ENCODE data around the gene PLXNB3. TPM values are rescaled to one million over a fixed set of nuclear protein-coding genes. Genes with fewer than 3 reads are reported as not detected.

PLXNB3 gene
- total RNA-seq, 2 donors from 2014 or later = 16.8 to 19.1 TPM

DNA sequence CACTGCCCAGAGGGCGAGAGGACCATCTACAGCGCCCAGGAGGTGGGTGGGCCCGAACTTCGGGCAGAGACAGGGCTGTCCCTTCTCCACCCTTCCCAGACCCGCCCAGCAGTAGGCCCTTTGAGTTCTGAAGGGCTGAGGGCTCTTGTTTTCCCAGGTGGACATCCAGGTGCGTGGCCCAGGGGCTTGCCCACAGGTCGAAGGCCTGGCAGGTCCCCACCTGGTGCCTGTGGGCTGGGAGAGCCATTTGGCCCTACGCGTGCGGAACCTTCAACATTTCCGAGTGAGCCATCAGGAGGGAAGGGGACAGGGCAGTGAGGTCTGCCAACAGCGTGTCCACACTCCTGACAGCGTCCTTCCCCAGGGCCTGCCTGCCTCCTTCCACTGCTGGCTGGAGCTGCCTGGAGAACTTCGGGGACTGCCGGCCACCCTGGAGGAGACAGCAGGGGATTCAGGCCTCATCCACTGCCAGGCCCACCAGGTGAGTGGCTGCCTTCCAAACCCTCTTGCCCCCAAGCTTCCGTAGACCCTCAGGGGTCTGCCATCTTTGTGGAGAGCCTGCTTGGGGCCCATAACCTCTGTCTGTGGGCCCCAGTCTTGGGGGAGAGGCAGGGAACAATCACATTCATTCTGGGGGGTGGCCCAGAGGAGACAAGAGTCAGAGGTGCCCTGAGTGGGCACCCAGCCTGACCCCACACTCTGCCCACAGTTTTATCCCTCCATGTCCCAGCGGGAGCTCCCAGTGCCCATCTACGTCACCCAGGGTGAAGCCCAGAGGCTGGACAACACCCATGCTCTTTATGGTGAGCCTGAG lies 6.8 kb downstream of the PLXNB3 start:
- intact Hi-C loops (cut with DNase I) = no loop called here
- DNase-seq (ENCODE audit: low spot score) = no peak

DNA sequence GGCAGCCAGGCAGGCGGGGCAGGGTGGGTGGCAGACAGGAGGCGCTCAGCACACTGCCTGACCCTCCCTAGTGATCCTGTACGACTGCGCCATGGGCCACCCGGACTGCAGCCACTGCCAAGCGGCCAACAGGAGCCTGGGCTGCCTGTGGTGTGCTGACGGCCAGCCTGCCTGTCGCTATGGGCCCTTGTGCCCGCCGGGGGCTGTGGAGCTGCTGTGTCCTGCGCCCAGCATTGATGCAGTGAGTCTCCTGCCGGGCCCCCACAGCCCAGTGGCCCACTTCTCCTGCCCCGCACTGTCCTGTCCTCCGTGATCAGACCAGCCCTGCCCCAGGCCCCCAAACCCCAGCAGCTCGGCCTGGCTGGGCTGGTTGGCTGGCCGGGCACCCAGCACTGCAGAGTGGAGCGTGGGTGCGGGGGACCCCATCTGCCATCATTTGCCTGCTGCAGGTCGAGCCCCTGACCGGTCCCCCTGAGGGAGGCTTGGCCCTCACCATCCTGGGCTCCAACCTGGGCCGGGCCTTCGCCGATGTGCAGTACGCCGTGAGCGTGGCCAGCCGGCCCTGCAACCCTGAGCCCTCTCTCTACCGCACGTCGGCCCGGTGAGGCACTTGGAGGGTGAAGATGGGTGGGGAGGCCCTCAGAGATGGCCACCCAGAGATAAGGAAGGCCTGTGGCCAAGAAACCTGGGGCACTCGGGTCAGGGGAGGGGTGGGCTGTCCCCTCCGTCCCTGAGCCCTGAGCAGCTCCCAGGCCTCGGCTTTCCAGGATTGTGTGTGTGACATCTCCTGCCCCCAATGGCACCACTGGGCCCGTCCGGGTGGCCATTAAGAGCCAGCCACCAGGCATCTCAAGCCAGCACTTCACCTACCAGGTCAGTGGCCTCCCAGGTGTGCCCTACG lies 7.6 kb downstream of the PLXNB3 start:
- peak; percentile 82 for DNase-seq (ENCODE audit: low spot score)
- intact Hi-C loops (cut with DNase I) = no loop called here

DNA sequence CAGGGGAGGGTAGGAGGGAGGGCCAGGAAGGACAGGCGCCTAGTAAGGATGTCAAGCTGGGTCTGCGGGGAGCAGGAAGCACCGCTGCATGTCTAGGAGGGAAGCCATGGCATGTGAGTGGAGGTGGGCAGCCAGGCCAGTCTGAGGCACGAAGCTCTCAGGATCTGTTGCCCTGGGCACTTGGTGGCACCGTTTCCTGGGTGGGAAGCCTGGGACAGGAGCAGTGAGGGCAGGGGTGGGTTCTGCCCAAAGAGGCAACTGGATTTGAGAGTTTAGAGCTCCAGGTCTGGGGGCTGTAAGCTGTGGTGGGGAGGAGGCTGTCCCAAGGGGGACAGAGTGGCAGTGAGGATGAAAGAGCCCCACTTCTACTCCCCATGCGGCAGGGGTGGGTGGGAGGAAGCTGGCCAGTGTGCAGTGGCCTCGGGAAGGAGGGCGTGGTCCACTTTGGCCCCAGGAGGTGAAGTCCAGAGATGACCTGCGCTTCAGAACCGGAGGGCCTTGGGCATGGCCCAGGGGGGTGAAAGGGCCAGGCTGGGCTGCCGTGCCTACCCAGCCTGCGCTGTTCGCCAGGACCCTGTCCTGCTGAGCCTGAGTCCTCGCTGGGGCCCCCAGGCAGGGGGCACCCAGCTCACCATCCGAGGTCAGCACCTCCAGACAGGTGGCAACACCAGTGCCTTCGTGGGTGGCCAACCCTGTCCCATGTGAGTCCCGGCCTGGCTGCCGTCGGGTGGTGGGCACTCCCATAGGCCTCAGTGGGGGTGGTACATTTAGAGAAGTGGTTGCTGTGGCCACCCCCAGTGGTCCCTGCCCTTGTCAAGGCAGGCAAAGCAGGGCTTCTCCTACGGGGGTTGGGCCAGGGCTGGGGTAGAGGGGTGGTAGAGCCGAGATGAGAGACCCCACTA lies 8.5 kb downstream of the PLXNB3 start:
- peak; percentile 68 for DNase-seq (ENCODE audit: low spot score)
- intact Hi-C loops (cut with DNase I) = no loop called here

DNA sequence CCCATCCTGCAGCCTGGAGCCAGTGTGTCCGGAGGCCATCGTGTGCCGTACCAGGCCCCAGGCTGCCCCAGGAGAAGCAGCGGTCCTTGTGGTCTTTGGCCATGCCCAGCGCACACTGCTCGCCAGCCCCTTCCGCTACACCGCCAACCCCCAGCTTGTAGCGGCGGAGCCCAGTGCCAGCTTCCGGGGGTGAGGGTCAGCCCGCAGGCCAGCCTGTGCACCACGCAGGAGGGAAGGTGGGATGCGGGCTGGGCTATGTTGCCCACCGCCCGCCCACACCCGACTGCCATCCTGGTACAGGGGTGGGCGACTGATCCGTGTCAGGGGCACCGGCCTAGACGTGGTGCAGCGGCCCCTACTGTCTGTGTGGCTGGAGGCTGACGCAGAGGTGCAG lies 9.2 kb downstream of the PLXNB3 start:
- intact Hi-C loops (cut with DNase I) = no loop called here
- peak; percentile 78 for DNase-seq (ENCODE audit: low spot score)

DNA sequence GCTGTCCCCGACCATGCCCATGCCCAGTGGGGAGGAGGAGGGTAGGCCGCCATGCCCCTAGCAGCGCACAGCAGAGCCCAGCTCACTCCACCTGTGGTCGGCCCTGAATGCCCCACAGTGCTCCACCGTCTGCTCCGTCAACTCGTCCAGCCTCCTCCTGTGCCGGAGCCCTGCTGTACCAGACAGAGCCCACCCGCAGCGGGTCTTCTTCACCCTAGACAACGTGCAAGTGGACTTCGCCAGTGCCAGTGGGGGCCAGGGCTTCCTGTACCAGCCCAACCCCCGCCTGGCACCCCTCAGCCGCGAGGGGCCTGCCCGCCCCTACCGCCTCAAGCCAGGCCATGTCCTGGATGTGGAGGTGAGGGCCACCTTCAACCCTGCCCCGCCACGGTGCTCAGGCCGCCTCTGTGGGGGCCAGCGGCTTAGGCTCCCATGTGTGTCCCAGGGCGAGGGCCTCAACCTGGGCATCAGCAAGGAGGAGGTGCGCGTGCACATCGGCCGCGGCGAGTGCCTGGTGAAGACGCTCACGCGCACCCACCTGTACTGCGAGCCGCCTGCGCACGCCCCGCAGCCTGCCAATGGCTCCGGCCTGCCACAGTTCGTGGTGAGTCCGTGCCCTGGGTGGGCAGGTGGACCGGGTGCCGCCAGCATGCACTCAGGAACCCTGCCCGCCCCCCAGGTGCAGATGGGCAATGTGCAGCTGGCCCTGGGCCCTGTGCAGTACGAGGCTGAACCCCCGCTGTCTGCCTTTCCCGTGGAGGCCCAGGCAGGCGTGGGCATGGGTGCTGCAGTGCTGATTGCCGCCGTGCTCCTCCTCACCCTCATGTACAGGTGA lies 9.9 kb downstream of the PLXNB3 start:
- DNase-seq (ENCODE audit: low spot score) = peak; percentile 80
- intact Hi-C loops (cut with DNase I) = no loop called here

DNA sequence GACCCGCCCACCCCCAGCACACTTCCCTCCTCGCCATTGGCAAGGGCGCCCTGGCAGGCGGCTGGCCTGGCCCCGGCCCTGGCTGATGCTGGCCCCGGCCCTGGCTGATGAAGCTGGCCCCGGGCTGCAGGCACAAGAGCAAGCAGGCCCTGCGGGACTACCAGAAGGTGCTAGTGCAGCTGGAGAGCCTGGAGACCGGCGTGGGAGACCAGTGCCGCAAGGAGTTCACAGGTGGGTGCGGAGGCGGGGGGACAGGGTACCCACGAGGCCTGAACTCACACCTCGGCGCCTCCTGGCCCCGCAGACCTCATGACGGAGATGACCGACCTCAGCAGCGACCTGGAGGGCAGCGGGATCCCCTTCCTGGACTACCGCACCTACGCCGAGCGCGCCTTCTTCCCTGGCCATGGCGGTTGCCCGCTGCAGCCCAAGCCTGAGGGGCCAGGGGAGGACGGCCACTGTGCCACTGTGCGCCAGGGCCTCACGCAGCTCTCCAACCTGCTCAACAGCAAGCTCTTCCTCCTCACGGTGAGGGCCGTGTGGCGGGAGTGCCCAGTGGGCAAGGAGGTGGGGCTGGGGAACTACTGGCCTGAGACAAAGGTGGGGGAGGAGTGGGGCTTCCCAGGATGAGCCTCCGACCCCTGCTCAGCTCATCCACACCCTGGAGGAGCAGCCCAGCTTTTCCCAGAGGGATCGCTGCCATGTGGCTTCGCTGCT lies 10.7 kb downstream of the PLXNB3 start:
- intact Hi-C loops (cut with DNase I) = loop anchor here in 1 of 2 donors (5.0 kb wide), 1 partner anchor 743 kb away; the partner anchor contains the start of gene FAM3A
- peak; percentile 73 for DNase-seq (ENCODE audit: low spot score)

DNA sequence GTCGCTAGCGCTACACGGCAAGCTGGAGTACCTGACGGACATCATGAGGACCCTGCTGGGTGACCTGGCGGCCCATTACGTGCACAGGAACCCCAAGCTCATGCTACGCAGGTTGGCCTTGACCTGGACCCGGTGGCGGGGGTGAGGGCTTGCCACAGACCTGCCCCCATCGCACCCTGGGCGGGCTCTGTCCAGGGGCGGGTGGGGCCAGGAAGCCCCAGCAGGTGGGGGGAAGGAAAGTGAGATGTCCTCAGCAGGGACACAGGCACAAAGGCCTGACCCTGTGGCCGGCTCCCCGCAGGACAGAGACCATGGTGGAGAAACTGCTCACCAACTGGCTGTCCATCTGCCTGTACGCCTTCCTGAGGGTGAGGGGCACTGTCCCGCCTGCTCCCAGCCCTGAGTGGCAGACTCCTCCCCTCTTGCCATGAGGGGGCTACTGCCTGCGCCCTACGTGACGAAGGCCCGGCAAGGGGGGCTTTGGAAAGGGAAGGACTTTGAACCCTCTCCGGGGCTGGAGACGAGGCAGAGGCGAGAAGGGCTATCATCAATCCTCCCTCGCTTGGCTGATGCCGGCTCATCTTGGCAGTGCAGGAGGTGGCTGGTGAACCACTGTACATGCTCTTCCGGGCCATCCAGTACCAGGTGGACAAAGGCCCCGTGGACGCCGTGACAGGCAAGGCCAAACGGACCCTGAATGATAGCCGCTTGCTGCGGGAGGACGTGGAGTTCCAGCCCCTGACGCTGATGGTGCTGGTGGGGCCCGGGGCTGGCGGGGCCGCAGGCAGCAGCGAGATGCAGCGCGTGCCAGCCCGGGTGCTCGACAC lies 11.5 kb downstream of the PLXNB3 start:
- intact Hi-C loops (cut with DNase I) = loop anchor here in 1 of 2 donors (5.0 kb wide), 1 partner anchor 742 kb away; the partner anchor contains the start of gene FAM3A
- no peak for DNase-seq (ENCODE audit: low spot score)

DNA sequence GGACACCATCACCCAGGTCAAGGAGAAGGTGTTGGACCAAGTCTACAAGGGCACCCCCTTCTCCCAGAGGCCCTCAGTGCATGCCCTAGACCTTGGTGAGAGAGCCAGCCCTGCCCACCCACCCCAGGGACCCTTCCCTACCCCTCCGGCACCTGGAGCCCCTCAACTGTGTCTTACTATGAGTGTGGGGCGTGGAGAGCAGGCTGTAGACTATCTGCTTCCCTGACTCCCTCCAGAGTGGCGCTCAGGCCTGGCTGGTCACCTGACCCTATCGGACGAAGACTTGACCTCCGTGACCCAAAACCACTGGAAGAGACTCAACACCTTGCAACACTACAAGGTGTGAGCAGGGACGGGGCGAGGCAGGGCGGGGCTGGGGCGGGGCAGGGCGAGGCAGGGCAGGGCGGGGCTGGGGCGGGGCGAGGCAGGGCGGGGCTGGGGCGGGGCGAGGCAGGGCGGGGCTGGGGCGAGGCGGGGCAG lies 12.1 kb downstream of the PLXNB3 start:
- intact Hi-C loops (cut with DNase I) = loop anchor here in 1 of 2 donors (5.0 kb wide), 1 partner anchor 741 kb away; the partner anchor contains the start of gene FAM3A
- DNase-seq (ENCODE audit: low spot score) = no peak

GRCh38 chrX:153776611-153777045 lies 12.6 kb downstream of the PLXNB3 start:
- DNase-seq (ENCODE audit: low spot score) = no peak

DNA sequence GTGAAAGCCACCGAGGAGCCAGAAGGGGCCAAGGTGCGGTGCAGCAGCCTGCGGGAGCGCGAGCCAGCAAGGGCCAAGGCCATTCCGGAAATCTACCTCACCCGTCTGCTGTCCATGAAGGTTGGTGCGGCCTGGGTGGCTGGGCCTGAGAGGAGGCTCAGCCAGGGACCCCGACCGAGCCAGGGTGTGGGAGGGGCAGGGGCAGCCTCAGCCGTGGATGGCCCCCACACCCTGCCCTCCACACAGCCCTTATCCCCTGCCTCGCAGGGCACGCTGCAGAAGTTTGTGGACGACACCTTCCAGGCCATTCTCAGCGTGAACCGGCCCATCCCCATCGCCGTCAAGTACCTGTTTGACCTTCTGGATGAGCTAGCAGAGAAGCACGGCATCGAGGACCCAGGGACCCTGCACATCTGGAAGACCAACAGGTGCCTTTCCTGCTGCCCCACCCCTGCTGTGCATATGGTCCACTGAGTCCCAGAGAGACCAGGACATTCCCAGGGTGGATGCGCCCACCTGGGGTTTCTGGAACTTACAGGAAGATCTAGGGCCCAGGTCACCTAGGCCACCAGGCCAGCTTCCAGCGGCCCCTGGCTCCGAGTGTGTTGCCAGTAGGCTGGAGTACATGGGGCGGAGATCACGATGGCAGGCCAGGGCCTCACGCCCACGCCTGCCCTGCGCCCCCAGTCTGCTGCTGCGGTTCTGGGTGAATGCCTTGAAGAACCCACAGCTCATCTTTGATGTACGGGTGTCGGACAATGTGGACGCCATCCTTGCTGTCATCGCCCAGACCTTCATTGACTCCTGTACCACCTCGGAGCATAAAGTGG lies 13.4 kb downstream of the PLXNB3 start:
- intact Hi-C loops (cut with DNase I) = loop anchor here in 1 of 2 donors (5.0 kb wide), 1 partner anchor 740 kb away; the partner anchor contains the start of gene FAM3A

More at GRCh38 chrX:153776611-153777045, 12.6 kb downstream of the PLXNB3 start:
- intact Hi-C loops (cut with DNase I) = loop anchor here in 1 of 2 donors (5.0 kb wide), 1 partner anchor 741 kb away; the partner anchor contains the start of gene FAM3A

DNA sequence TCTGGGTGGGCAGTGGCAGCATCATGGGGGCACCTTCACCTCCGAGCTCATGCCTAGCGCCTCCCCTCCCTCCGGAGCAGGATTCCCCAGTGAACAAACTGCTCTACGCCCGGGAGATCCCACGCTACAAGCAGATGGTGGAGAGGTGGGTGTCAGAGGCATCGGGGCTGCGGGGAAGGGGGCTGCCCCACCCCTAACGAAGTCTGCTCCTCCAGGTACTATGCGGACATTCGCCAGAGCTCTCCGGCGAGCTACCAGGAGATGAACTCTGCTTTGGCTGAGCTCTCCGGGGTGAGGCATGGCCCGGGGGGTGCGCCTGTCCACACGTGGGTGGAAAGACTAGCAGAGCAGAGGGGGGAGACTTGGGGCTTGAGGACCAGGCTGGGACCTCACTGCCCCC lies 14.1 kb downstream of the PLXNB3 start:
- intact Hi-C loops (cut with DNase I) = loop anchor here in 1 of 2 donors (5.0 kb wide), 1 partner anchor 739 kb away; the partner anchor contains the start of gene FAM3A
- DNase-seq (ENCODE audit: low spot score) = no peak

More for the DNA sequence above, 13.4 kb downstream of the PLXNB3 start:
- no peak for DNase-seq (ENCODE audit: low spot score)

GRCh38 chrX:153778684-153779101 lies 14.6 kb downstream of the PLXNB3 start:
- DNase-seq (ENCODE audit: low spot score) = no peak
- intact Hi-C loops (cut with DNase I) = loop anchor here in 1 of 2 donors (5.0 kb wide), 1 partner anchor 739 kb away; the partner anchor contains the start of gene FAM3A

- intact Hi-C loops (cut with DNase I) = loop anchor here in 1 of 2 donors (5.0 kb wide), 1 partner anchor 737 kb away; the partner anchor contains the start of gene FAM3A
- DNase-seq (ENCODE audit: low spot score) = no peak
Measured at GRCh38 chrX:153779891-153780677, 16.0 kb downstream of the PLXNB3 start.

GRCh38 chrX:153780678-153781427 lies 16.8 kb downstream of the PLXNB3 start, which contains the start of gene SRPK3:
Gene SRPK3, plus strand, starts transcription at chrX:153781041. Its CDS starts 46 bp downstream, at chrX:153781087.
- DNase-seq (ENCODE audit: low spot score) = no peak
- intact Hi-C loops (cut with DNase I) = no loop called here
